Thoracic aorta (tissue), 2 donors: ENCODE measurements around the gene PIGK. TPM values are rescaled to one million over a fixed set of nuclear protein-coding genes. Genes with fewer than 3 reads are reported as not detected.
"Not testable (repeated sequence)": the region's sequence is repeated elsewhere in the genome, so short reads cannot be mapped to it uniquely, and the experiment has no call there.

Source experiments
- ATAC-seq: fragments of 150-250 bp; one replicate; pipeline ENCODE4 v1.8.0; 2017; ENCODE audit warnings: low read depth; ENCODE audit not compliant: insufficient number of reproducible peaks, low FRiP score
- DNase-seq: peaks from one replicate; pipeline ENCODE4 v3.0.0-alpha.2; 2020; ENCODE audit warnings: low spot score
- H3K27ac ChIP-seq, 2 donors: fragments of 200-600 bp; sonication (generic); 1 replicate in 1 of 2; 2 replicates in 1 of 2; pipeline ENCODE4 v1.5.1; 2016; ENCODE audit warnings: mild to moderate bottlenecking in 2 of 2, moderate library complexity in 2 of 2
- H3K27me3 ChIP-seq: fragments of 200-600 bp; sonication (generic); replicated peaks from 2 replicates; pipeline ENCODE4 v1.6.0; 2016; ENCODE audit warnings: mild to moderate bottlenecking; ENCODE audit not compliant: insufficient read depth
- H3K36me3 ChIP-seq: fragments of 200-600 bp; sonication (generic); one replicate; pipeline ENCODE4 v1.5.1; 2016
- H3K4me1 ChIP-seq, 2 donors: fragments of 200-600 bp; sonication (generic); 1 replicate in 1 of 2; 2 replicates in 1 of 2; pipeline versions ENCODE4 v1.5.1 to v1.6.0; 2016; ENCODE audit warnings: low read depth in 2 of 2, mild to moderate bottlenecking in 1 of 2; ENCODE audit not compliant: control insufficient read depth in 1 of 2
- H3K4me3 ChIP-seq: fragments of 200-600 bp; sonication (generic); 2 replicates; pipeline ENCODE4 v1.5.1; 2016; ENCODE audit warnings: mild to moderate bottlenecking
- H3K9me3 ChIP-seq: fragments of 200-600 bp; sonication (generic); 2 replicates; pipeline ENCODE4 v1.5.1; 2016
- CTCF ChIP-seq: fragments of 200-600 bp; sonication (generic); IDR thresholded peaks from one replicate; pipeline ENCODE4 v1.5.1; 2019; ENCODE audit warnings: antibody characterized with exemption
- total RNA-seq, 2 donors: library from RNA; depleted of rRNA; stranded (reverse); fragments of >200 nt; gene quantifications; one replicate each; pipeline versions ENCODE4 v1.1.0 to v1.2.3, GENCODE V29; 2016

The PIGK gene
- total RNA-seq, 2 donors from 2014 or later, result 14.9 to 21.7 TPM

- no peak for DNase-seq
- Histone ChIP-seq H3K4me1 (peaks cover 0 to 5% of the 10 kb centered on the region in 2 donors), H3K27me3 (no peaks in the 10 kb centered on the region), H3K27ac (no peak overlapping the region), H3K9me3 (no peaks in the 10 kb centered on the region), H3K4me3 (no peak overlapping the region), H3K36me3 (no peaks in the 10 kb centered on the region)
- TF ChIP-seq CTCF, result no peak
- ATAC-seq, result no peak
These were observed 18.4 kb downstream of the PIGK start for GRCh38 chr1:77200806-77201205.

GRCh38 chr1:77200293-77200692 lies 18.9 kb downstream of the PIGK start:
- peaks cover 0 to 5% of the 10 kb centered on the region in 2 donors for H3K4me1 ChIP-seq
- H3K27ac ChIP-seq, result no peak overlapping the region
- no peaks in the 10 kb centered on the region for H3K36me3 ChIP-seq
- H3K9me3 ChIP-seq, result no peaks in the 10 kb centered on the region
- ATAC-seq, result no peak
- H3K27me3 ChIP-seq, result no peaks in the 10 kb centered on the region
- DNase-seq, result no peak
- TF ChIP-seq CTCF, result no peak
- H3K4me3 ChIP-seq, result no peak overlapping the region

GRCh38 chr1:77197351-77197750 lies 21.9 kb downstream of the PIGK start:
- DNase-seq, result no peak
- no peak for TF ChIP-seq CTCF

GRCh38 chr1:77193951-77194350 lies 25.3 kb downstream of the PIGK start:
- no peak for TF ChIP-seq CTCF
- no peak for ATAC-seq
- no peaks in the 10 kb centered on the region for H3K27me3 ChIP-seq
- DNase-seq, result no peak
- H3K27ac ChIP-seq, result no peak overlapping the region
- H3K9me3 ChIP-seq, result no peaks in the 10 kb centered on the region
- H3K36me3 ChIP-seq, result no peaks in the 10 kb centered on the region
- H3K4me3 ChIP-seq, result no peak overlapping the region
- no peaks in the 10 kb centered on the region for H3K4me1 ChIP-seq

More at GRCh38 chr1:77197351-77197750, 21.9 kb downstream of the PIGK start:
- ATAC-seq, result no peak
- Histone ChIP-seq H3K9me3 (no peaks in the 10 kb centered on the region), H3K36me3 (no peaks in the 10 kb centered on the region), H3K4me1 (no peaks in the 10 kb centered on the region), H3K27me3 (no peaks in the 10 kb centered on the region), H3K4me3 (no peak overlapping the region), H3K27ac (no peak overlapping the region)

- Histone ChIP-seq H3K27me3 (no peaks in the 10 kb centered on the region), H3K36me3 (no peaks in the 10 kb centered on the region), H3K4me1 (no peaks in the 10 kb centered on the region), H3K27ac (no peak overlapping the region), H3K4me3 (no peak overlapping the region), H3K9me3 (no peaks in the 10 kb centered on the region)
- DNase-seq (no peak), ATAC-seq (no peak)
- TF ChIP-seq CTCF, result no peak
These were observed 30.5 kb downstream of the PIGK start for GRCh38 chr1:77188770-77189169.

GRCh38 chr1:77186907-77187306 lies 32.3 kb downstream of the PIGK start:
- H3K4me3 ChIP-seq, H3K27me3 ChIP-seq, ATAC-seq, H3K4me1 ChIP-seq, H3K36me3 ChIP-seq, H3K27ac ChIP-seq, H3K9me3 ChIP-seq, DNase-seq: not testable (repeated sequence)
